ENCODE measurements around the gene DYNLRB2.

Gene DYNLRB2

DNA sequence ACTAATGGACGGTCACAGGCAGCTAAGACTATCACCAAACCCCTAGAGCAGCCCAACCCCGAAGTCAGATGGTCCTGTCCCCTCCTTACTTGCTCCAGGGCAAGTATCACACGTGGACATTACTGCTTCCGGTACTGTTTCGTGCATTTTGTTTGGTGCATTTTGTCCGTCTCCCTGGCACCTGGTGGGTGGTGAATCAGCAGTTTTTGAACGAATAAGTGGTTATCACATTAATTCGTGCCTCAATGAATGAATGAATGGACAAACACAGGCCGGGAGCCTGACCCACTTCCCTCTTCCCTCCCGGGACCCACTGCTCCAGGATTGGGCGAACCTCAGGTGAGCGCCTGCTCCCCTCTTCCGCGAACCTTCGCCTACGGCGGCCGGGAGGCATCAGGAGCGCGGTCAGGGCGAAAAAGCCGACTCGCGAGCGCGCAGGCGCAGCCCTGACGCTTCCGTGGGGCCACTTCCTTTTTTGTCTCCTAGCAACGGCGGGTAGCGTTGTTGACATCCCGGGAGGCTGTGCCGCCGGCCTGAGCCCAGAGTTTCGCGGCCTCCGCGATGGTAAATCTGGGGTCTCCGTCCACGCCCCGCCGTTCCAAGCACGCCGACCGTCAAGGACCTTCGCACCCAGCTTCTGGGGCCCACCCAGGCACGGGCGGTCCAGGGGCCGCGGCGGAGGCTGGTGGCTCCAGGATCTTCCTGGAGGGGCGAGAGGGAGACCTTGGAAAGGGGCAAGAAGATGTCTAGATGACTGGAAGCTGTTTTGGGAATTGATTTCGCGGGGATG lies at the start of gene DYNLRB2:
Gene DYNLRB2 (plus strand): TSS at position 478 of the 790 bp plus-strand sequence. CDS start 84 bp downstream, at position 562.
- DNase-seq = peak; percentile 89

DNA sequence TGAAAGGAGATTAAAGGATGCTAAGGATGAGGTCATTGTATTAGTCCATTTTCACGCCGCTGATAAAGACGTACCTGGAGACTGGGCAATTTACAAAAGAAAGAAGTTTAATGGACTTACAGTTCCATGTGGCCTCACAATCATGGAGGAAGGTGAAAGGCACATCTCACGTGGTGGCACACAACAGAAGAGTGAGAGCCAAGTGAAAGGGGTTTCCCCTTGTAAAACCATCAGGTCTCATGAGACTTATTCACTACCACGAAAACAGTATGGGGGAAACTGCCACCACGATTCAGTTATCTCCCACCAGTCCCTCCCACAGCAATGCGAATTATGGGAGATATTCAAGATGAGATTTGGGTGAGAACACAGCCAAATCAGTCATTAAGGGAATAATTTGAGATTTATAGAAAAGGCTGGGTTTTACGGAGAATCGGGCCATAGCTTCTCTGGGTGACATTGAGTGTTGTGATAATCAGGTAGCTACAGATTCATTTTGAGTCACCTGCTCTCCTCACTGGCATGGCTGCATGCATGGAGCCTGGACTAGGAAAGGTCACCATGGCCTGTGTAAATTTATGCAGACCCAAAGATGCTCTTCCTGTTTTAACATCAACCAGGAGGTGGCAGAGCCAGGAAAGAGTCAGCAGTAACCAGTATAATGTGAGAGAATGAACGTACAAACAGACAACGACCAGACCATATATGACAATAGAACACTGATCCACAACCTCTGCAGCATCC lies 40.5 kb upstream of the DYNLRB2 start:
- no peak for DNase-seq

DNA sequence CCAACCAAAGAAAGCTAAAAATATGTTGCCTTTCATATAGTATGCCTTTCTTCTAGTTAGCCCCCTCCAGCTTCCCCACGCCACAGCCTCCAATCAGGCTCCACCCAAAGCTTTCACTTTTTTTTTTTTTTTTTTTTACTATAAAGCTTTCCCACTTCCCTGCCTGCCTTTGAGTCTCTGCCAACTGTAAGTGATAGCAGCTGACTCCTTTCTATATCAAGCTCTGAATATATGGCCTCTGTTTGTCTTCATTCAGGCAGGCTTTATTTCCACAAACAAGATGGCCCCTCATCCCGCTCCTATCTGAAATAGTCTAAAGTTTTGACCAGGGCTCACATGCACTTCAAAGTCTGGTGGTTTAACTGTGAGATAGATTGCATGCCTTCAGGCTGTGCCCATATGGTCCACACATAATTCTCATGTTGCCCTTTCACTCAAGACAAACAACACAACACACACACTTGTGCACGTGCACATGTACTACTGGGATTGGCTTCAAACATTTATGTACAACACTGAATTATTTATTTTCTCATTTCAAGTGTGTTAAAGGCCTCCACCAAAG lies 39.8 kb upstream of the DYNLRB2 start:
- no peak for DNase-seq

DNA sequence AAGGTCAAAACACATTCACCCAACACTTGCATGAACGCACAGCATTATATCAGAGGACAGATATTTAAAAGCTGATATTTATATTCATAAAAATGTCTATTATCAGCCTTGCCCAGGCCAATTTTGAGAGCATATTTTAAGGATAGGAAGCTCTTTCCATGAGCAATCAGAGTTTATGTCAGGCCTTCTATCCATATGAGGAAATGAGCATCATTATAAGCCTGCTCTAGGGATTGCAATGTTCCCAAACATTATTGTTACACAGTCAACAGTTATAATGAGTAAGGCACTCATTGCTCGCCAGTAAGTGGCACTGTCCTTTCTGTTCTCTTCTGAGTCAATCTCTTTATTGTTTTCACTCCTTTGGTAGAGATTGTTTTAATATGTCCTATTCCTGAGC lies 37.7 kb upstream of the DYNLRB2 start:
- no peak for DNase-seq

DNA sequence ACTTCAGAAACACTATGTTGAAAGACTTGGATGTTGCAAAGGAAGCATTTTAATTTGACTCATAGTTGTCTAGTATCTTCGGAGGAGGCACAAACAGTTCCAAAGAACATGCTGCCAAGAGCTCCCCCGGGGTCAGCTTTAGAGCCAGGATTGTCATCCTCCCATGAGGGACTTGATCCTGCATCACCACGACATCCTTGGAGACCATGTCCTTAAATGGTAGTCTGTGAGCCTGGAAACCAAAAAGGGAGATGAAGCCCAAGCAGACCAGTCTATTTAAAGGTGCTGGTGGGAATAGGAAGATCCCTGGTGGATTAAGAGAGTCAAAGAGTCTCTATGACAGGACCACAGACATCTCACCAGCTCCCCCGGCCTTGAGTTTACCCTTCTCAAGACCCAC lies 33.3 kb upstream of the DYNLRB2 start:
- no peak for DNase-seq

DNA sequence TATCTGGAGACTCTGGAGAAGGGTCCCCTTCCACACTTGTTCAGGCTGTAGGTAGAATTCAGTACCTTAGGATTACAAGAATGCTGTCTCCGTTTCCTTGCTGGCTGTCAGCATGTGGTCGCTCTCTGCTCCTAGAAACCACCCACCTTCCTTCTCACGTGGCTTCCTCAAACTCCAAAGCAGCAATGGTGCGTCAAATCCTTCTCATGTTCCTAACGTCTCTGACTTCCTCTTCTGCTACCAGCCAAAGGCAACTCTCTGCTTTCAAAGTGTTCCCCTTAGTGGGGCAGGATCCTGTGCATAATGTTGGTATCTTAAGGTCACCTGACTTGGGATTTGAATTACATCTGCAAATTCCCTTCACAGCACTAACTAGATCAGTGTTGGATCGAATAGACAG lies 30.9 kb upstream of the DYNLRB2 start:
- DNase-seq = no peak

DNA sequence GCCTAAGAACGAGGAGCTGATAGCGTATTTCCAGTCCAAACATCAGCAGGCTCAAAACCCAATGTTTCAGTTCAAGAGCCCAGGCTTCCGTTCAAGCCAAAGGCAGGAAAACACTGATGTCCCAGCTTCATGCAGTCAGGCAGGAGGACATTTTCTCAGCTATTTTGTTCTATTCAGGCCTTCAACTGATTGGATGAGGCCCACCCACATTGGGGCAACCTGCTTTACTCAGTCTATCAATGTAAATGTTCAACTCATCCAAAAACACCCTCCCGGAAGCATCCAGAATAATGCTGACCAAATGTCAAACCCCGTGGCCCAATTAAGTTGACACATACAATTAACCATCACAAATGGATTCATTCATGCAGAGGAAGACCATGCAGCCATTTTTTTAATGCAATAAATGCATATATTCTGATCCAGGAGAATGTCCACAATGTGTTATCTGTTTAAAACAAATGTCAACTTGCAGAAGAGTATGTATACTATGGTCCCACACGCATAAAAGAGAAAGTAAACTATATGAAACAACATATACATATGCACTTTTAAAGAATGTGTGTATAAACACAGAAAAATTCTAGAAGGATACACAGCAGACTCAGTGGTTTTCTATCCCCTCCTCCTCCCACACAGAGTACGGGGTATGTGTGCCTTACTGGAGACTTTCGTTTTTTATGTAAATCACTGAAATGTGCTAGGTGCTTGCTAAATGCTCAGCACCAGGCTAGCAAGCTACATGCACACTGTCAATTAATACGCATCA lies 28.8 kb upstream of the DYNLRB2 start:
- DNase-seq = no peak

DNA sequence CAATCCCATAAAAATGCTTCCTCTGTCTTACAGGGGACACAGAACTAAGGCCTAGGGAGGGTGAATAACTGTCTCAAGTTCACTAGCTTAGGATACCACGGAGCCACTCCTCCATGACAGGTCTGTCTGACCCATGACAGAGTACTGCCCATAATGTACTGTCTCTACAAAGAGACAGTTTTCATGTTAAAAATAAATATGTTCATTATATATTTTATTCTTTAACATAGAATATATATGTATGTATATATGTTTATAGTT lies 28.3 kb upstream of the DYNLRB2 start:
- DNase-seq = no peak

DNA sequence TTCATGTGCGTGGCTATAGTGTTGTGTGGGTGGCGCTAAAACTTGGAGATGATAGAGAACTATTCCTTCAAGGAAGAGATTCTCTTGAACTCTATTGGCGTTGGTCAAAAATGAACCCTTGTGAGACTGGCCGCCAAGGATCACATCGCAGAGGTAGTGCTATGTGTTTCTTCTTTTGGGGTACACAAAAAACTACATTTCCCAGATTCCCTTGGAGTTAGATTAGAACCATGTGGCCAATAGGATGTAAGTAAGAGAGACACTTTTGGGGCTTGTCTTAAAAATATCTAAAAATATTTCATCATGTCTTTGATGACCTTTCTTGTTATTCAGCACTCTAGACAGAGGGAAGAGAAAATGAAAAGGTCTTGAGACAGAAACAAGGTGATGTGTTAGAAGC lies 25.4 kb upstream of the DYNLRB2 start:
- DNase-seq = no peak

DNA sequence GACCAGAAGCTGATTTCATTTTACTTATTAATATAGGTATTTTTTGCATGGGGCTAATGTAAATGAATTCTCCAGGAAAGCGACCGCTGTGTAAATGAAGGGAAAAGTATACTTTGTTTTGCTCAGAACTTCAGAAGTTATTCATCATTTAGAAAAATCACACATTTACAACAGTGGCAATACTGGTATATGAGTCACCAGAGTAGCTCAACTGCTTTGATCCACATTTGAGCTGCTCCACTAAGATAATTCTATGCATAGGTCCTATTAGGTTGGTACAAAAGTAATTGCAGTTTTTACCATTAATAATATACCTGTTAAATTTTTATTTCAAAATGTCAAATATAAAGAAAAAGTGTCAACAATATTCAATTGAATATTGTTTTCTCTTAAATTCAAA lies 22.9 kb upstream of the DYNLRB2 start:
- DNase-seq = no peak

DNA sequence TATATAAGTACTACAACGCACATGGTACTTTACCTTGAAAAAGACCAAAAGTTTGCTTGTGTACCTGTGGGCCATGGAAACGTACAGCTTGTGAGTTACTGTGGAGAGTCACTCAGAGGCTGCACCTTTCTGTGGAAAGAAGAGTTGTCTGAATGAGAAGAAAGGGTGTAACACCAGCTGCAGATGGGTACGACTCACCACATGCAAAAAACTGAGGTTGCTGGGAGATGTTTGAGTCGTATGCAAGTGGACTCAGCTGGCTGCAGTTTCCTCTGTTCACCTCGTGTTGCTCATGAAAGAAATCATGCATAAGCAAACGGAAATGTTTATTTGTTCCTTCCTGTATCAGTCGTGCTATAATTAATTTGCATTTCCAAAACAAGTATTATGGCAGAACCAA lies 22.4 kb upstream of the DYNLRB2 start:
- no peak for DNase-seq

DNA sequence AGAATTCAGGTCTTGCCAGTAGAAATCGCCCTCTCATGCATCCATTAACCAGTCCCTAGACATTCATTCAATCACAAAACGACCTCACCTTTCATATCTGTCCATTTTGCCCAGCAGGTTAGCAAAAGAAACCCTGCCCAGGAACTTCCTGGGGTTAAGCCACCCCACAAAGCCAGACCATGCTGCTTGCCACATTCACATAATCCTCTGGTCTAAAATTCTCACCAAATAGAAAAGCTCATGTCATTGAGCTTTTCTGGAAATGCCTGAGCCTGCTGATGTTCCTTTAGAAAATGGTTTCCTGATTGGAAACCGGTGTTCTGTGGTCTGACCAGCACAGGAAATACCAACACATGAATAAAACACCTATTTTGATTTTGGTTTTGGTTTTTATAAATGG lies 21.6 kb upstream of the DYNLRB2 start:
- no peak for DNase-seq

DNA sequence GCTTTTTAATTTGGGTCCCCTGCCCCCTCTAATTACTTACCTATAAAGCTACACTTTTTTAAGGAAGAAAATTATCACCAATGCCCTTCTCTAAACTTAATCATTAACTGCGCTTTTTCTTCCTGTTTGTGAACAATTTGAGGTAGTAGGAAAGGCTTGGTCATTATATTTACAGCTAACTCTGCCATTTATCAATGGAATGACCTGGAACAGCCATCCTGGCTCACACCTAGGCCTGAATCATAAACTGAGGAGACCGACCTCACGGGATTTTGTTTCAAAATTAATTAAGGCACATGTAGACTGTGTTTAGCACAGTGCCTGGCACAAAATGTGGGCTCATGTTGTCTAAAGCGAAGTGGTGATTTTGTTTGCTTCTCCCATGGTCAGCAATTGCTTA lies 15.4 kb upstream of the DYNLRB2 start:
- DNase-seq = no peak

DNA sequence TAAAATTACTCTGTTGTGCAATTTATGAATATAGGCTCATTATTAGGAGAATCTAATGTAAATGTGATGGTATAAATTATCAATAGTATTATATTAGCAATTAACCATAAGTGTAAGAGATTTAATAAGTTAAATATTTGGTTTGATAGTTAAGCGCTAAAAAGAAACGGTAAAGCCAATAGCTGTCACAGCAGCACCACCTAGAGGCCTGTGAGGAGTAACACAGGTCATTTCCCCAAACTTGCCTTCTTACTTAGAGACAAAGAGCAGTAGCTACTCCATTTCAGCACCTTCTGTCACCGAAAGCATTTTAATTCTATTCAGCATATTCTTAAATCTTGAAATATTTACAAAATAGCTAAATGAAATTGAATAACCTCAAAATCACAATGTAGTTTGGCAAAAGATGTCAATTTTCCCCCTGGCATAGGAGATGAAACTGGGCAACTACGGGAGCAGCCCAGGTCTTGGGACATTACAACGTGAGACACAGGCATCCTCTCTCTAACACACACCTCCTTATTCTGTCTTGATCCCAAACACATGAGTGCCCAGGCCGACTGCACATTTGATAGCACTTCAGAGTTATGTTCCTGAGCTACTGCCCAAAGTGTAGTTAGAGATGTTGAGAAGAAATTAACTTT lies 14.3 kb upstream of the DYNLRB2 start:
- peak; percentile 50 for DNase-seq

DNA sequence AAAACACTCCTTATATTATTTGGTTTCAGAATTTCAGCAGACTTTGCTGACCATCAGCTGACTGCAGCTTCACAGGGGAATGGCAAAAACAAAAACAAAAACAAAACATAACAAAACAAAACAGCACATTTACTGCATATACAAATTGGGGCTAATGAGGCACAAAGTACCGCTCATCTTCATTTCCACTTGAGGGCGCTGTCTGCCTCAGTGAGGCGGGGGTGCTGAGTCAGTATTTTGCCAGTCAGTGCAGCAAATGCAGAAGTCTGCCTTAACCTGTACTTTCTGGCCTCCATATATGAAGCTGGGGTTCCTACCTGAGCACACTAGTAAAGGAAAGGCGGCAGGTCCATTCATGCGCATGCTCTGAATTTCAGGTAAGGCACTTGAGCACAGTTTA lies 13.5 kb upstream of the DYNLRB2 start:
- DNase-seq = peak; percentile 36

DNA sequence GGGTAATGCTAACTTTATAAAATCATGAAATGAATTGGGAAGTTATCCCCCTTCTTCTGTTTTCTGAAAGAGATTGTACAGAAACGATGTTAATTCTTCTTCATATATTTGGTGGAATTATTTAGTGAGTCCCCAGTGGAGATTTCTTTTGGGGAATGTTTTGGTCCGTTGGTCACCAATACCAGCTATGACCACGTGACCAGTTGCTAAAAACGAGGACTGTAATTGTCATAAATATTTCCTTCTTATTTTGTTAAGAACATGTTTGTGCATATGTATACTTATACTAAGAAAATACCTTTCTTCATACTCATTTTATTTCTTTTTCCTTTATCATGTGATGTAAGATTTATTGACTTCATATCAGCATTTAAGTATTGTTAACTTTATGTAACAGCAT lies 10.3 kb upstream of the DYNLRB2 start:
- DNase-seq = no peak

DNA sequence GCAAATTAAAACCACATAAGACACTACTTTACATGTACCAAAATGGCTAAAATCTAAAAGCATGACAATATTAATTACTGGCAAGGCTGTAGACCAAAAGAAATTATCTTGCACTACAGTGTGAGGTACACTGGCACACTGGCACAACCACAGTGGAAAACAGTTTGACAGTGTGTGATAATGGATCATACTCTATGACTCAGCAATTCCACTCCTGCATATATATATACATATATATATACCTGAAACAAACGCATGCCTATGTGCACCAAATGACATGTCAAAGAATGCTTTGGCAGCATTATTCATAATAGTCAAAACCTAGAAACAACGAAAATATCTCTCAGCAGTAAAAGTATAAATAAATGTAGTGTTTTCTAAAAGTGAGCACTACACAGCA lies 4.6 kb upstream of the DYNLRB2 start:
- DNase-seq = no peak

DNA sequence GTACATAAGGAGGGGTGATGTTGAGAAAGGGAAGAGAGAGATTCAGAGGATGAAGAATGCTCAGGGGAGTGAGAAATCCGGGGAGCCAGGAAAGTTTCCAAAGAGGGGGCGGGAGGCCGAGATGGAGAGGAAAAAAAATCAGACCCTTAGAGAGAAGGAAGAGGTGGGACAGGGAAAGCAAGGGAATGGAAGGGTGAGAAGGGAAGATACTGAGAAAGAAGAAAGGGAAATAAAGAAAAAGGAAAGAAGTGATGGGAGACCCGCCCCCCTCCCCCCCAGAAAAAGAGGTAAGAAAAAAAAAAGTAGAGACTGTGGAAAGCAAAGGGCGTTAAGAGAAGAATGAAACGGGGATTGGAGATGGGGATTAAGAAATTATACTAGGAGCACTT lies 507 bp downstream of the DYNLRB2 start:
- no peak for DNase-seq

DNA sequence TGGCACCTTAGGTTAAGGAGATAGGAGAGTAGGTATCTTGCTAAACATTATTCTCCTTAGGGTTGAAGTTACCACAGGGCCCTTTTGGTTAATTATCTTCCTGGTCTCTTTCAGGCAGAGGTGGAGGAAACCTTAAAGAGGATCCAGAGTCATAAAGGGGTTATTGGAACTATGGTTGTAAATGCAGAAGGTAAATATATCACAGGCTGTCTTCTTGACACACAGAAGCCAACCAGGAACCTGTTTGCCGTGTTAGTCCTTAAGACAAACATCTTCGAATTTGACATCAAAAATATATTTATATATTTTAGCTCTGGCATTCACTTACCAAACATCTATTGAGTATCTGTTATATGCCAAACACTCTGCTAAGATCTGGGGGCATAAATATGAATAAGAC lies 2.4 kb downstream of the DYNLRB2 start:
- no peak for DNase-seq

DNA sequence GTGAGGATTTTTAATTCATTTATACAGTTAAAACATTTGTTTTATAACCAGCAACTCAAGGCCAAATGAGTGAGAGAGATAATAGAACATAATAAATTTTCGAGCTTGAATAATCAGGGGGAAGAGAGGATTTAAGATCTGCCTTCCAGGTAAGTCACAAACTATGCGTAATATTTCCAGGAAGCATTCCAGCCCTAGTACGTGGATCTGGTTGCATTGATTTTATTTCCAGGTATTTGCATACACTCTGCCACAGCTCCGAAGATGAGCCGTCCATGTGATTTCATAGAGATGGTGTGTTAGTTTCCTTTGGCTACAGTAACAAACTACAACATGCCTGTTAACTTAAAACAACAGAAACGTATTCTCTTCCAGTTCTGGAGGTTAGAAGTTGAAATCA lies 3.5 kb downstream of the DYNLRB2 start:
- DNase-seq = no peak

DNA sequence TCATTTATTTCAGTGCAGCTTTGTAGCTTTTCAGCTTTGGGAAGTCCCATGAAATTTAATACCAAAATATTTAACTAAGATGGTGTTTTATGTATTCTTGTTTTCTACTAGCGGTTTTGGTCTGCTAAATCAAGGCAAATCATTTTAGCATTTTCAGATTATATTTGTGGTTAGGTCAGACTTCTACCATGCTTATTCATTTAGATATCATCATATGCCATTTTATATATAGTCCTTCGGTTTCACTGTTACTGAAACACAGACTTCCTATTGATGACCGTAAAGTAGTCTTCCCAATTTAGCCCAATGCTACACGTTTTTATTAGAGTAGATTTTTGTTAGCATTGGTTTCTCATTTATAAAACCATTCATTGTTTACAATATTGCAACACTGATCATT lies 5.5 kb downstream of the DYNLRB2 start:
- DNase-seq = no peak

DNA sequence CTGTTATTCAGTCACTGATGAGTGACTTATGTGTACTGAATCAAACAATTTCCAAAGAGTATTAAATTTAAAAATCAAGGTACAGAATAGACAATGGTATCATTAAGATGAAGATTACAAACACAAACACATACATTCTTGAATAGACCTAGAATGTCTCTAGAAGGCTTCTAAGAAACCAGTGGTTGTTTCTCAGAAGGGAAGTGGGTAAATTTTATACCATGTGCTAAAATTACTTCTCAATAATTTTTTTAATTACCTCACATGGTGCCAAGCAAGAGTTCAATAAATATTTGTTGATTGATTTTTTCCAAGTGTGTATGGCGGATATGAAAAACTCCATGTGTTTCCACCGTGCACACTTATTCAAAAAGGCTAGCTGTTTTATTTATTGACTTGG lies 6.4 kb downstream of the DYNLRB2 start:
- no peak for DNase-seq

DNA sequence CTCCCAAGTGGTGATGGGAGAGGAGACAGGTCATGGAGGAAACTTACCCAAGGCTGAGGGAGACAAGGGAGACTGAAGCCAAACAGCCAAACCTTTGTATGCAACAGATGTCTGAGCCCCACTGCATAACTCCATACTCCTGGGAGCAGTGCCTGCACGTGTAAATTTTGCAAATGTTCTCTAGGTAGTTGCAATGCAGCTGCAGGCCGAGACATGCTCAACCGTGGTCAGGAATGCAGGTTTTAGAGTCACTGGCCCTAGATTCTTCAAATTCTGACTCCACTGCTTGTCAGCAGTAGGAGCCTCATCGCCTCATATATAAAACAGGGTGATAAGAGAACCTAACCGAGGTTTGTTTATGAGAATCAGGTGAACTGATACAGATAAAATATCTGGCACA lies 11.5 kb downstream of the DYNLRB2 start:
- DNase-seq = no peak
